WTC11 (cell line): ENCODE measurements around the gene CEP78.

Source experiments
- CREB1 ChIP-seq: sonication (generic); formaldehyde crosslinking; IDR thresholded peaks from 2 replicates; pipeline ENCODE4 v1.8.0; 2023; ENCODE audit warnings: mild to moderate bottlenecking, missing genetic modification reagents
- EMX1 ChIP-seq: fragments of 250-450 bp; sonication (Bioruptor Pico); IDR thresholded peaks from 2 replicates; pipeline ENCODE4 v1.8.0; 2021; ENCODE audit warnings: mild to moderate bottlenecking
- FOXP1 ChIP-seq: sonication (generic); formaldehyde crosslinking; IDR thresholded peaks from 2 replicates; pipeline ENCODE4 v1.8.0; 2022; ENCODE audit warnings: missing genetic modification reagents, mild to moderate bottlenecking, moderate library complexity, borderline replicate concordance
- GTF2I ChIP-seq: fragments of 250-450 bp; sonication (Bioruptor Pico); conservative IDR thresholded peaks from 2 replicates; pipeline ENCODE4 v1.4.0; 2021; ENCODE audit warnings: mild to moderate bottlenecking
- NFYB ChIP-seq: sonication (generic); formaldehyde crosslinking; conservative IDR thresholded peaks from 2 replicates; pipeline ENCODE4 v1.8.0; 2022; ENCODE audit warnings: low read depth, missing genetic modification reagents
- NR3C1 ChIP-seq: sonication (generic); formaldehyde crosslinking; conservative IDR thresholded peaks from 2 replicates; pipeline ENCODE4 v1.8.1; 2023; ENCODE audit warnings: low read depth, mild to moderate bottlenecking, missing genetic modification reagents
- SP1 ChIP-seq: sonication (generic); formaldehyde crosslinking; conservative IDR thresholded peaks from 2 replicates; pipeline ENCODE4 v1.8.1; 2022; ENCODE audit warnings: missing genetic modification reagents
- ZBTB21 ChIP-seq: sonication (generic); formaldehyde crosslinking; IDR thresholded peaks from 2 replicates; pipeline ENCODE4 v1.8.1; 2023; ENCODE audit warnings: mild to moderate bottlenecking, missing genetic modification reagents, borderline replicate concordance
- ZNF416 ChIP-seq: fragments of 250-450 bp; sonication (Bioruptor Pico); IDR thresholded peaks from 2 replicates; pipeline ENCODE4 v1.9.0; 2021; ENCODE audit warnings: mild to moderate bottlenecking, inconsistent platforms
- TF ChIP-seq, protein P1 (sequence below): fragments of 200-600 bp; IDR thresholded peaks from 2 replicates; pipeline ENCODE4 v1.8.0; 2022; ENCODE audit warnings: antibody characterized with exemption
- TF ChIP-seq, protein P2 (sequence below): sonication (generic); formaldehyde crosslinking; IDR thresholded peaks from 2 replicates; pipeline ENCODE4 v1.8.1; 2023; ENCODE audit warnings: mild to moderate bottlenecking, missing genetic modification reagents, moderate library complexity
- TF ChIP-seq, protein P3 (sequence below): sonication (generic); formaldehyde crosslinking; IDR thresholded peaks from 2 replicates; pipeline ENCODE4 v1.8.1; 2023; ENCODE audit warnings: mild to moderate bottlenecking, missing genetic modification reagents, borderline replicate concordance
- TF ChIP-seq, protein P4 (sequence below): sonication (generic); formaldehyde crosslinking; IDR thresholded peaks from 2 replicates; pipeline ENCODE4 v1.8.1; 2023; ENCODE audit warnings: mild to moderate bottlenecking, missing genetic modification reagents, moderate library complexity
- TF ChIP-seq, protein P5 (sequence below): fragments of 250-450 bp; sonication (Bioruptor Pico); IDR thresholded peaks from 2 replicates; pipeline ENCODE4 v2.1.2; 2022; ENCODE audit warnings: mild to moderate bottlenecking, moderate library complexity

DNA sequence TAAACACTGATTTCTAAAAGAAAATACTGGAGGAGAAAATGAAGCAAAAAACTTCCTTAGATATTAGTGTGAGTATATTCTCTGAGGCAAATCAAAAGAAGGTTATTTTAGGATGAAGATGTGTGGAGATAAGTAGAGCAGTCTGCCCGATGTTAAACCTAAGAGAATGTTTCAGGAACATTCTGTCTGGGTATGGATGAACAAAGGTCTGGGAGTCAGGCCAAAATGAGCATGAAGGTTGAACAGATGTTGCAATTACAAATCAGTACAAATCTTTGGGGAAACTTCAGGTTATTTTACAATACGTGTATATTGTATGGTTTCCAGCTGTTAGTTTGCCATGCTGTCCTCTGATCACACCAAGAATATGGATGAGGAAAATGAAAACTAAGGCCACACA, 14.4 kb upstream of the CEP78 start:
- TF ChIP-seq, protein P1, sequence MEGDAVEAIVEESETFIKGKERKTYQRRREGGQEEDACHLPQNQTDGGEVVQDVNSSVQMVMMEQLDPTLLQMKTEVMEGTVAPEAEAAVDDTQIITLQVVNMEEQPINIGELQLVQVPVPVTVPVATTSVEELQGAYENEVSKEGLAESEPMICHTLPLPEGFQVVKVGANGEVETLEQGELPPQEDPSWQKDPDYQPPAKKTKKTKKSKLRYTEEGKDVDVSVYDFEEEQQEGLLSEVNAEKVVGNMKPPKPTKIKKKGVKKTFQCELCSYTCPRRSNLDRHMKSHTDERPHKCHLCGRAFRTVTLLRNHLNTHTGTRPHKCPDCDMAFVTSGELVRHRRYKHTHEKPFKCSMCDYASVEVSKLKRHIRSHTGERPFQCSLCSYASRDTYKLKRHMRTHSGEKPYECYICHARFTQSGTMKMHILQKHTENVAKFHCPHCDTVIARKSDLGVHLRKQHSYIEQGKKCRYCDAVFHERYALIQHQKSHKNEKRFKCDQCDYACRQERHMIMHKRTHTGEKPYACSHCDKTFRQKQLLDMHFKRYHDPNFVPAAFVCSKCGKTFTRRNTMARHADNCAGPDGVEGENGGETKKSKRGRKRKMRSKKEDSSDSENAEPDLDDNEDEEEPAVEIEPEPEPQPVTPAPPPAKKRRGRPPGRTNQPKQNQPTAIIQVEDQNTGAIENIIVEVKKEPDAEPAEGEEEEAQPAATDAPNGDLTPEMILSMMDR: no peak
- TF ChIP-seq NR3C1 (no peak), CREB1 (CRISPR knock-in tag) (no peak), FOXP1 (CRISPR knock-in tag) (no peak), ZBTB21 (CRISPR knock-in tag) (no peak), NFYB (CRISPR knock-in tag) (no peak), EMX1 (CRISPR knock-in tag) (no peak), GTF2I (CRISPR knock-in tag) (no peak), ZNF416 (CRISPR knock-in tag) (no peak), SP1 (CRISPR knock-in tag) (no peak)
- TF ChIP-seq, protein P2, sequence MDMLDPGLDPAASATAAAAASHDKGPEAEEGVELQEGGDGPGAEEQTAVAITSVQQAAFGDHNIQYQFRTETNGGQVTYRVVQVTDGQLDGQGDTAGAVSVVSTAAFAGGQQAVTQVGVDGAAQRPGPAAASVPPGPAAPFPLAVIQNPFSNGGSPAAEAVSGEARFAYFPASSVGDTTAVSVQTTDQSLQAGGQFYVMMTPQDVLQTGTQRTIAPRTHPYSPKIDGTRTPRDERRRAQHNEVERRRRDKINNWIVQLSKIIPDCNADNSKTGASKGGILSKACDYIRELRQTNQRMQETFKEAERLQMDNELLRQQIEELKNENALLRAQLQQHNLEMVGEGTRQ (CRISPR knock-in tag): no peak
- TF ChIP-seq, protein P3, sequence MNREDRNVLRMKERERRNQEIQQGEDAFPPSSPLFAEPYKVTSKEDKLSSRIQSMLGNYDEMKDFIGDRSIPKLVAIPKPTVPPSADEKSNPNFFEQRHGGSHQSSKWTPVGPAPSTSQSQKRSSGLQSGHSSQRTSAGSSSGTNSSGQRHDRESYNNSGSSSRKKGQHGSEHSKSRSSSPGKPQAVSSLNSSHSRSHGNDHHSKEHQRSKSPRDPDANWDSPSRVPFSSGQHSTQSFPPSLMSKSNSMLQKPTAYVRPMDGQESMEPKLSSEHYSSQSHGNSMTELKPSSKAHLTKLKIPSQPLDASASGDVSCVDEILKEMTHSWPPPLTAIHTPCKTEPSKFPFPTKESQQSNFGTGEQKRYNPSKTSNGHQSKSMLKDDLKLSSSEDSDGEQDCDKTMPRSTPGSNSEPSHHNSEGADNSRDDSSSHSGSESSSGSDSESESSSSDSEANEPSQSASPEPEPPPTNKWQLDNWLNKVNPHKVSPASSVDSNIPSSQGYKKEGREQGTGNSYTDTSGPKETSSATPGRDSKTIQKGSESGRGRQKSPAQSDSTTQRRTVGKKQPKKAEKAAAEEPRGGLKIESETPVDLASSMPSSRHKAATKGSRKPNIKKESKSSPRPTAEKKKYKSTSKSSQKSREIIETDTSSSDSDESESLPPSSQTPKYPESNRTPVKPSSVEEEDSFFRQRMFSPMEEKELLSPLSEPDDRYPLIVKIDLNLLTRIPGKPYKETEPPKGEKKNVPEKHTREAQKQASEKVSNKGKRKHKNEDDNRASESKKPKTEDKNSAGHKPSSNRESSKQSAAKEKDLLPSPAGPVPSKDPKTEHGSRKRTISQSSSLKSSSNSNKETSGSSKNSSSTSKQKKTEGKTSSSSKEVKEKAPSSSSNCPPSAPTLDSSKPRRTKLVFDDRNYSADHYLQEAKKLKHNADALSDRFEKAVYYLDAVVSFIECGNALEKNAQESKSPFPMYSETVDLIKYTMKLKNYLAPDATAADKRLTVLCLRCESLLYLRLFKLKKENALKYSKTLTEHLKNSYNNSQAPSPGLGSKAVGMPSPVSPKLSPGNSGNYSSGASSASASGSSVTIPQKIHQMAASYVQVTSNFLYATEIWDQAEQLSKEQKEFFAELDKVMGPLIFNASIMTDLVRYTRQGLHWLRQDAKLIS: no peak
- TF ChIP-seq, protein P4, sequence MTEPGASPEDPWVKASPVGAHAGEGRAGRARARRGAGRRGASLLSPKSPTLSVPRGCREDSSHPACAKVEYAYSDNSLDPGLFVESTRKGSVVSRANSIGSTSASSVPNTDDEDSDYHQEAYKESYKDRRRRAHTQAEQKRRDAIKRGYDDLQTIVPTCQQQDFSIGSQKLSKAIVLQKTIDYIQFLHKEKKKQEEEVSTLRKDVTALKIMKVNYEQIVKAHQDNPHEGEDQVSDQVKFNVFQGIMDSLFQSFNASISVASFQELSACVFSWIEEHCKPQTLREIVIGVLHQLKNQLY (CRISPR knock-in tag): no peak
- TF ChIP-seq, protein P5, sequence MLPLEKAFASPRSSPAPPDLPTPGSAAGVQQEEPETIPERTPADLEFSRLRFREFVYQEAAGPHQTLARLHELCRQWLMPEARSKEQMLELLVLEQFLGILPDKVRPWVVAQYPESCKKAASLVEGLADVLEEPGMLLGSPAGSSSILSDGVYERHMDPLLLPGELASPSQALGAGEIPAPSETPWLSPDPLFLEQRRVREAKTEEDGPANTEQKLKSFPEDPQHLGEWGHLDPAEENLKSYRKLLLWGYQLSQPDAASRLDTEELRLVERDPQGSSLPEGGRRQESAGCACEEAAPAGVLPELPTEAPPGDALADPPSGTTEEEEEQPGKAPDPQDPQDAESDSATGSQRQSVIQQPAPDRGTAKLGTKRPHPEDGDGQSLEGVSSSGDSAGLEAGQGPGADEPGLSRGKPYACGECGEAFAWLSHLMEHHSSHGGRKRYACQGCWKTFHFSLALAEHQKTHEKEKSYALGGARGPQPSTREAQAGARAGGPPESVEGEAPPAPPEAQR (CRISPR knock-in tag): no peak
